Naive thymus-derived CD4-positive, alpha-beta T cell (primary cell): ENCODE measurements around the gene SPTBN2. TPM values are rescaled to one million over a fixed set of nuclear protein-coding genes. Genes with fewer than 3 reads are reported as not detected.

Source experiments
- ATAC-seq: fragments of 150-1000 bp; cut with Tn5 transposase; 2 replicates; pipeline ENCODE4 v1.10.0; 2021; ENCODE audit warnings: mild to moderate bottlenecking, moderate library complexity
- CTCF ChIA-PET: fragments of 350-600 bp; sonication (Branson Sonifier 250); formaldehyde crosslinking; loops from one replicate; lab custom pipeline; 2021; ENCODE audit warnings: antibody characterized with exemption; lab: Charles Lee
- POLR2A ChIA-PET: fragments of 350-600 bp; sonication (Branson Sonifier 250); formaldehyde crosslinking; loops from one replicate; lab custom pipeline; 2021; ENCODE audit warnings: antibody characterized with exemption, inconsistent platforms; lab: Charles Lee
- DNase-seq, 9 donors: peaks; one replicate each; pipeline versions ENCODE4 v3.0.0 to v3.0.0-alpha.2; 2020 to 2022; ENCODE audit warnings: mixed read lengths in 1 of 9
- H3K27ac ChIP-seq: one replicate; pipeline ENCODE4 v1.7.0; 2013; ENCODE audit warnings: mild to moderate bottlenecking, low read depth, low read length, moderate library complexity
- H3K27me3 ChIP-seq, 2 donors: one replicate each; pipeline ENCODE4 v1.7.0; 2013; ENCODE audit warnings: low read length in 2 of 2, mild to moderate bottlenecking in 2 of 2, moderate library complexity in 2 of 2; ENCODE audit not compliant: control insufficient read depth in 2 of 2, insufficient read depth in 2 of 2
- H3K36me3 ChIP-seq, 3 experiments: 1 replicate in 2 of 3; 2 replicates in 1 of 3; pipeline ENCODE4 v1.7.0; 2013; ENCODE audit warnings: low read length in 3 of 3, mild to moderate bottlenecking in 3 of 3, moderate library complexity in 1 of 3; ENCODE audit not compliant: insufficient read depth in 3 of 3, control insufficient read depth in 2 of 3
- H3K4me1 ChIP-seq, 2 donors: one replicate each; pipeline ENCODE4 v1.7.0; 2013; ENCODE audit warnings: low read length in 2 of 2, mild to moderate bottlenecking in 2 of 2, moderate library complexity in 1 of 2; ENCODE audit not compliant: control insufficient read depth in 2 of 2, insufficient read depth in 2 of 2
- H3K4me3 ChIP-seq: 2 replicates; pipeline ENCODE4 v1.7.0; 2013; ENCODE audit warnings: mild to moderate bottlenecking, low read length
- H3K9me3 ChIP-seq, 3 experiments: 1 replicate in 2 of 3; 2 replicates in 1 of 3; pipeline ENCODE4 v1.7.0; 2013; ENCODE audit warnings: low read length in 3 of 3; ENCODE audit not compliant: control insufficient read depth in 2 of 3
- H3K27ac Mint-ChIP-seq, 9 donors: one replicate each; pipeline ENCODE4 v1.8.0; 2020 to 2022; ENCODE audit warnings: mixed read lengths in 9 of 9, mild to moderate bottlenecking in 8 of 9, moderate library complexity in 5 of 9, inconsistent platforms in 2 of 9
- H3K27me3 Mint-ChIP-seq, 5 donors: one replicate each; pipeline ENCODE4 v1.8.0; 2021 to 2022; ENCODE audit warnings: mixed read lengths in 5 of 5, mild to moderate bottlenecking in 1 of 5
- H3K36me3 Mint-ChIP-seq, 5 donors: one replicate each; pipeline ENCODE4 v1.8.0; 2020 to 2022; ENCODE audit warnings: mixed read lengths in 5 of 5, mild to moderate bottlenecking in 3 of 5, inconsistent platforms in 1 of 5
- H3K4me1 Mint-ChIP-seq, 7 donors: one replicate each; pipeline ENCODE4 v1.8.0; 2020 to 2022; ENCODE audit warnings: mixed read lengths in 7 of 7, mild to moderate bottlenecking in 3 of 7, inconsistent platforms in 1 of 7
- H3K4me3 Mint-ChIP-seq, 10 donors: one replicate each; pipeline ENCODE4 v1.8.0; 2020 to 2022; ENCODE audit warnings: mild to moderate bottlenecking in 10 of 10, mixed read lengths in 10 of 10, moderate library complexity in 6 of 10, inconsistent platforms in 2 of 10
- H3K9me3 Mint-ChIP-seq, 11 donors: one replicate each; pipeline ENCODE4 v1.8.0; 2020 to 2022; ENCODE audit warnings: mixed read lengths in 11 of 11, mild to moderate bottlenecking in 4 of 11, inconsistent platforms in 1 of 11, moderate library complexity in 1 of 11
- intact Hi-C, 2 donors: fragments of 100-400 bp; cut with micrococcal nuclease; formaldehyde crosslinking; loops; one replicate each; pipeline ENCODE4 v1.15.1; 2023
- polyA plus RNA-seq, 2 donors: library from polyadenylated mRNA; unstranded; fragments of 300-500 nt; fragmentation: Illumina TruSeq; gene quantifications; one replicate each; pipeline ENCODE4 v1.2.3, GENCODE V29; 2021
- total RNA-seq, 6 experiments: library from RNA in 5 of 6; stranded (reverse) in 5 of 6; gene quantifications; 1 replicate in 5 of 6; 2 replicates in 1 of 6; pipeline ENCODE4 v1.2.3 and lab custom pipeline; 2021 to 2026

Gene SPTBN2
- total RNA-seq (under 1 TPM in 3 of 5 experiments, not detected in 2; 0.02 to 0.98 (median 0.03) TPM), polyA plus RNA-seq (under 1 TPM in 1 of 2 donors, not detected in 1; 0.22 TPM), total RNA-seq (lab: John Stamatoyannopoulos, UW) (0.40 reads per million)

DNA sequence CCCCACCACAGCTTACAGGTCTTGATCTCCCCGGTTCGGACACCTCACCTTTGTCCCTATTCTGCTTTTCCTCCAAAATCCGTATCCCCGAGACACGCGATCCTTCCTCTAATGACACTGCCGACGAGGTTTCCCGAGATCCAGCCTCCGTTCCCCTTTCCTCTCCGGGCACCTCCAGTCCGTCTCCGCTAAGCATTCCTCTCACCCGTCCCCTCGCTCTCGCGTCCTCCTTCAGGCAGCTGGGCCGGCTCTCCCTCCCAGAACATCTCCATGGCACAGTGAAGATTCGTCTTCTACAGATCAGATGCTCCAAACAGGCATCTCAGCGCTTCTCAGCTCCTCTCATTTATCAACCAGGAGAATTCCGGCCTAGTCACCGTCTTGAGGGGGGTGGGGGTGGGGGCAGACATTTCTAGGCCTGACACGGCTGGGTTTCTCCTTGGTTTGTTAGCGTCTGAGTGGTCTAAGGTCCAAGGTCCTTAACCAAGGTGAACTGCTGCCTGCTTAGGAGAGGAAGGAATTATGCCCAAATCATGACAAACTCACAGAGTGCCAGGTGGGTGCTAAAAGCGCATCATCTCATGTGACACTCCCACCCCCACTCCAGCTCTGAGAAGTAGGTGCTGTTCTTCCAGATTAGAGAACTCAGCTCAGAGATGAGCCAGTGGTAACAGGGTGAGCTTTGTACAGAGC, at the start of gene SPTBN2:
TSS of gene SPTBN2 (minus strand) at position 524 of the 693 bp plus-strand sequence. CDS start 7,976 bp downstream, outside the sequence.
- CTCF ChIA-PET = no interaction called here
- H3K9me3 ChIP-seq = no peaks in the 10 kb centered on the region
- Mint-ChIP-seq H3K36me3 (peaks cover 3 to 7% (median 4%) of the 10 kb centered on the region in 5 donors), H3K4me3 (peak within 1 kb of the TSS; percentile 76 to 96 (median 88)), H3K4me1 (peaks cover 9 to 21% (median 17%) of the 10 kb centered on the region in 7 donors), H3K27ac (peak within 1 kb of the TSS in 4 of 9 donors; percentile 3 to 86 (median 55)), H3K27me3 (peaks cover 56 to 73% (median 58%) of the 10 kb centered on the region in 5 donors), H3K9me3 (peaks cover 0 to 3% (median 0%) of the 10 kb centered on the region in 11 donors)
- no peak within 1 kb of the TSS for H3K4me3 ChIP-seq
- H3K27ac ChIP-seq = no peak within 1 kb of the TSS
- POLR2A ChIA-PET = no interaction called here
- ATAC-seq (no peak), DNase-seq (no peak)
- intact Hi-C loops = no loop called here
- H3K27me3 ChIP-seq = peaks cover 4 to 24% of the 10 kb centered on the region in 2 donors
- peaks cover 5 to 10% of the 10 kb centered on the region in 2 donors for H3K4me1 ChIP-seq
- H3K36me3 ChIP-seq = no peaks in the 10 kb centered on the region

DNA sequence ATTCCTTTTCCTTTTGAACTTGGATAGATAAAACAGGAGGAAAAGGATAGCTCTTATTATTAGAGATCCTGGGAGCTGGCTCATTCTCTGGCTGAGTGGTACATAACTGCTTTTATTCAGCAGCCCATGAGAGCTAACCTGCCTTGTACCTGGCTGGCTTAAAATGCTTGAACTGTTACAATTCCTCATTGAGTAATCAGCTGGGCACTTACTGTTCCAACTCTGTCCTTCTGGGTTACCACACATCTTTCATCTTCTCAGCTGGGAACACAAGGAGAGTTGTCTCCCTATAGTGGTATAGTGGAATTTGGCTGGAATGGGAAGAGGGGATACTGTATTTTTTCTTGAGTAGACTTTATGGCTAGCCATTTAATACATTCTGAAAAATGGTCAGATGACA, 39.8 kb upstream of the SPTBN2 start:
- Mint-ChIP-seq H3K27ac (no peak overlapping the region), H3K36me3 (peaks cover 0 to 11% (median 2%) of the 10 kb centered on the region in 5 donors)
- no peak for ATAC-seq

DNA sequence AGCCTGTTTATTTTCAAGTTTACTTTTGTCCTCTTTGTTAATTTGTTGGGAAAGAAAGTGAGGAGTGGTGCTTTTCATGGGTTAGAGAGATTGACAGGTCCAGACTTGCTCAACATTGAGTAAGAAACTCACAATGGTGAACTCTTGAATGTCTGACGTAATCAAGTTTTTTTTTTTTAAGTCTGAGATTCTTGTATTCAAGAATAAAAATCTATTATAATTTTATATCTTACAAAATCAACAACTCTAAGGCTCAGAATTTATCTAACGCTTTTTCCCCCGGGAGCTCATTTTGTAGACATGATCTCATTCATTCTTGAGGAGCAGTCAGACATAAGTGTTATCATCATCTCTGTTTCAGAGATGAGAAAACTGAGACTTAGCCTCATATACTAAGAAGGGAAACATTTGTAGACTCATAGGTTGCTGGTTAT, 39.1 kb upstream of the SPTBN2 start:
- Mint-ChIP-seq H3K27ac (no peak overlapping the region), H3K36me3 (peaks cover 0 to 11% (median 2%) of the 10 kb centered on the region in 5 donors), H3K4me3 (no peak overlapping the region), H3K27me3 (no peaks in the 10 kb centered on the region), H3K4me1 (no peaks in the 10 kb centered on the region), H3K9me3 (no peaks in the 10 kb centered on the region)
- intact Hi-C loops = loop anchor here in 1 of 2 donors (5.0 kb wide), 1 partner anchor 49 kb away; no protein-coding TSS in a partner anchor
- ChIA-PET CTCF (no interaction called here), POLR2A (no interaction called here)
- H3K4me1 ChIP-seq = no peaks in the 10 kb centered on the region
- no peak overlapping the region for H3K27ac ChIP-seq
- ATAC-seq (no peak), DNase-seq (no peak)
- no peaks in the 10 kb centered on the region for H3K36me3 ChIP-seq
- H3K27me3 ChIP-seq = no peaks in the 10 kb centered on the region
- H3K9me3 ChIP-seq = no peaks in the 10 kb centered on the region
- H3K4me3 ChIP-seq = no peak overlapping the region

More for the DNA sequence above, 39.8 kb upstream of the SPTBN2 start:
- H3K4me3 Mint-ChIP-seq = no peak overlapping the region
- no peaks in the 10 kb centered on the region for H3K27me3 Mint-ChIP-seq
- intact Hi-C loops = loop anchor here in 1 of 2 donors (5.0 kb wide), 1 partner anchor 48 kb away; no protein-coding TSS in a partner anchor
- H3K4me1 Mint-ChIP-seq = no peaks in the 10 kb centered on the region
- POLR2A ChIA-PET = no interaction called here
- H3K36me3 ChIP-seq = no peaks in the 10 kb centered on the region
- no peak overlapping the region for H3K4me3 ChIP-seq
- H3K4me1 ChIP-seq = no peaks in the 10 kb centered on the region
- no peaks in the 10 kb centered on the region for H3K9me3 Mint-ChIP-seq
- H3K27ac ChIP-seq = no peak overlapping the region
- CTCF ChIA-PET = no interaction called here
- H3K9me3 ChIP-seq = no peaks in the 10 kb centered on the region
- no peaks in the 10 kb centered on the region for H3K27me3 ChIP-seq
- no peak for DNase-seq

DNA sequence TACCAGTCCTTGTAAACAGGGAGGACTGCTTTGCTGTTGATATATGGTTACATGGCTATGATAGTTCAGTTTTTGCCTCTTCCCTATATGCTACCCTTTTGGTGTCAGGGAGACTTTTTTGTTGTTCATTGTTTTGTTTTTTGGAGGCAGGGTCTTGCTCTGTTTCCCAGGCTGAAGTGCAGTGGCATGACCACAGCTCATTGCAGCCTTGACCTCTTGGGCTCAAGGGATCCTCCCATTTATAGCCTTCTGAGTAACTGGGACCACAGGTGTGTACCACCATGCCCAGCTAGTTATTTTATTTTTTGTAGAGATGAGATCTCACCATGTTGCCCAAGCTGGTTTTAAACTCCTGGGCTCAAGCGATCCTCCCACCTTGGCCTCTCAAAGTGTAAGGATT, 38.6 kb upstream of the SPTBN2 start:
- no peak overlapping the region for H3K27ac ChIP-seq
- H3K27me3 ChIP-seq = no peaks in the 10 kb centered on the region
- no peaks in the 10 kb centered on the region for H3K4me1 Mint-ChIP-seq
- no peaks in the 10 kb centered on the region for H3K4me1 ChIP-seq
- no peak overlapping the region for H3K4me3 Mint-ChIP-seq
- CTCF ChIA-PET = no interaction called here
- H3K36me3 ChIP-seq = no peaks in the 10 kb centered on the region
- POLR2A ChIA-PET = no interaction called here
- no peak for DNase-seq
- H3K4me3 ChIP-seq = no peak overlapping the region
- H3K9me3 ChIP-seq = no peaks in the 10 kb centered on the region
- ATAC-seq = no peak
- intact Hi-C loops = loop anchor here in 1 of 2 donors (5.0 kb wide), 1 partner anchor 50 kb away; no protein-coding TSS in a partner anchor
- H3K36me3 Mint-ChIP-seq = peaks cover 0 to 11% (median 2%) of the 10 kb centered on the region in 5 donors
- no peak overlapping the region for H3K27ac Mint-ChIP-seq
- H3K9me3 Mint-ChIP-seq = no peaks in the 10 kb centered on the region
- no peaks in the 10 kb centered on the region for H3K27me3 Mint-ChIP-seq

DNA sequence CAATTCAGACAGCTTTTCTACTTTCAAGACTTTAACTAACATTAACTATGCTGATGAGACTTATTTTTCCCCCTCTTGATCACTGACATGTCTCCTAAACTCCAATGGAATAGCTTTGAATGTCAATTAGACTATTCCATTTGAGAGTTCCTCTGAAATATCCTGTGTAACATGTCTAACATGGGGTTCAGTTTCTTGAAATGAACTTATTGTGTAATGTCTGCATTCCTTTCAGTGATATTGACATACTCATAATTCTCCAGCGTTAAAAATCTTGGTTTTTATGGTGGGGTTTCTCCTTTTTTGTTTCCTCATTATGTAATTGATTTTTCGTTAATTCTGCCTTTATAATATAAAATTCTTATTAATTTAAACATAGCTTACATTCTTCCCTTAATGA, 37.7 kb upstream of the SPTBN2 start:
- Mint-ChIP-seq H3K36me3 (peaks cover 0 to 10% (median 2%) of the 10 kb centered on the region in 5 donors), H3K4me1 (no peaks in the 10 kb centered on the region), H3K9me3 (no peaks in the 10 kb centered on the region), H3K27ac (no peak overlapping the region), H3K27me3 (no peaks in the 10 kb centered on the region), H3K4me3 (no peak overlapping the region)
- no peaks in the 10 kb centered on the region for H3K9me3 ChIP-seq
- H3K4me3 ChIP-seq = no peak overlapping the region
- H3K27ac ChIP-seq = no peak overlapping the region
- ChIA-PET POLR2A (no interaction called here), CTCF (no interaction called here)
- no peaks in the 10 kb centered on the region for H3K27me3 ChIP-seq
- ATAC-seq = no peak
- no peaks in the 10 kb centered on the region for H3K4me1 ChIP-seq
- intact Hi-C loops = loop anchor here in 1 of 2 donors (5.0 kb wide), 1 partner anchor 51 kb away; no protein-coding TSS in a partner anchor
- H3K36me3 ChIP-seq = no peaks in the 10 kb centered on the region
- no peak for DNase-seq

DNA sequence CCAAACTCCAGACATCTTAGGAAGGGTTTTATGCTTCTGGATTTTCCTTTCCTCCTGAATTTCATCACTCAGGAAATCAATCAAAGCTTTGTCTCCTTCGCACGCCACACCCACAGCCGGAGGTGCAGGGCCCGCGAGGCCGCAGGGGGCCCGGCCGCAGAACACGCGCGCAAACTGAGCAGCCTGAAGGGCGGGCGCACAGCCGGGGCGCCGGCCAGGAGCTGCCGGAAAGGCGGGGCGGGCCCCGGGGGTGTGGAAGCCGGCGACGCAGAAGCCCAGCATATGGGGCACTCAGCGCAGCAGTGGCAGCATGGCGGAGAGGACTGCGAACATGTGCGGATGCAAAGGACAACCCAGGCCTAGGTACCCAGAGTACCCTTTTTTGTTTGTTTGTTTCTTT, 33.1 kb upstream of the SPTBN2 start:
- no peaks in the 10 kb centered on the region for H3K36me3 ChIP-seq
- DNase-seq (no peak), ATAC-seq (no peak)
- H3K27me3 ChIP-seq = no peaks in the 10 kb centered on the region
- H3K4me3 Mint-ChIP-seq = no peak overlapping the region
- ChIA-PET CTCF (no interaction called here), POLR2A (interaction anchor here (1.3 kb wide), 1 partner anchor 10 kb away, joined by 3 read pairs; no protein-coding TSS in a partner anchor)
- intact Hi-C loops = no loop called here
- no peaks in the 10 kb centered on the region for H3K4me1 ChIP-seq
- no peak overlapping the region for H3K27ac Mint-ChIP-seq
- H3K4me3 ChIP-seq = no peak overlapping the region
- no peak overlapping the region for H3K27ac ChIP-seq
- H3K9me3 Mint-ChIP-seq = no peaks in the 10 kb centered on the region
- H3K4me1 Mint-ChIP-seq = no peaks in the 10 kb centered on the region
- H3K27me3 Mint-ChIP-seq = no peaks in the 10 kb centered on the region
- peaks cover 0 to 10% (median 4%) of the 10 kb centered on the region in 5 donors for H3K36me3 Mint-ChIP-seq
- no peaks in the 10 kb centered on the region for H3K9me3 ChIP-seq
